K562 (cell line): ENCODE data around the gene ARID5B. TPM values are rescaled to one million over a fixed set of nuclear protein-coding genes. Genes with fewer than 3 reads are reported as not detected.

Source experiments
- ATAC-seq: fragments of 200-7000 bp; cut with Tn5 transposase; 3 replicates; pipeline ENCODE4 v1.9.1; 2020; ENCODE audit warnings: moderate library complexity
- BruUV-seq: library from RNA; stranded (reverse); fragments of 400-500 nt; replicated peaks from 2 replicates; lab custom pipeline; 2021; lab: Mats Ljungman, UMichigan
- CTCF ChIA-PET: fragments of 300-600 bp; formaldehyde crosslinking; extraction: SDS; loops from one replicate; lab custom pipeline; 2021; ENCODE audit warnings: low intra/inter-chr PET ratio; lab: Yijun Ruan, JAX
- POLR2A ChIA-PET: fragments of 300-600, 350-650 bp; sonication (Branson Sonifier 250); formaldehyde crosslinking; extraction: SDS; loops from one replicate; lab custom pipeline; 2021; ENCODE audit warnings: antibody characterized with exemption, inconsistent platforms; lab: Yijun Ruan, JAX
- DNase-seq, 4 experiments: peaks; one replicate each; pipeline versions ENCODE4 v3.0.0 to v3.0.0-alpha.2; 2011 to 2018; ENCODE audit warnings: low spot score in 3 of 4, mixed read lengths in 3 of 4; ENCODE audit errors: extremely low read depth in 1 of 4
- FAIRE-seq: peaks from 2 replicates; lab custom pipeline; 2011; peaks lifted over from hg19 to GRCh38; lab: Jason Lieb, UNC
- H2AFZ ChIP-seq: 2 replicates; pipeline ENCODE4 v1.6.0; 2011; ENCODE audit warnings: low read depth, low read length, control low read depth, inconsistent platforms
- H3K27ac ChIP-seq: fragments of 200-600 bp; 3 replicates; pipeline ENCODE4 v1.8.0; 2011; ENCODE audit warnings: low read depth, mild to moderate bottlenecking, control low read depth, inconsistent platforms, low read length, moderate library complexity, mixed read lengths; ENCODE audit errors: extremely low read depth
- H3K27me3 ChIP-seq, 2 experiments: fragments of 300-600 bp in 1 of 2; 2 replicates in 1 of 2; 3 replicates in 1 of 2; pipeline versions ENCODE4 v1.6.0 to v1.8.0; 2011; ENCODE audit warnings: inconsistent platforms in 2 of 2, low read length in 2 of 2, mild to moderate bottlenecking in 1 of 2, mixed read lengths in 1 of 2, moderate library complexity in 1 of 2; ENCODE audit not compliant: control insufficient read depth in 2 of 2, insufficient read depth in 2 of 2
- H3K36me3 ChIP-seq: fragments of 300-600 bp; 3 replicates; pipeline ENCODE4 v1.8.0; 2011; ENCODE audit warnings: mild to moderate bottlenecking, low read length, inconsistent platforms; ENCODE audit not compliant: control insufficient read depth, insufficient read depth
- H3K4me1 ChIP-seq, 2 experiments: fragments of 200-600 bp in 1 of 2; replicated peaks in 1 of 2; 2 replicates in 1 of 2; 3 replicates in 1 of 2; pipeline versions ENCODE4 v1.5.1 to v1.8.0; 2011; ENCODE audit warnings: inconsistent platforms in 2 of 2, low read length in 2 of 2, mild to moderate bottlenecking in 1 of 2, mixed read lengths in 1 of 2, moderate library complexity in 1 of 2; ENCODE audit not compliant: control insufficient read depth in 2 of 2, insufficient read depth in 2 of 2
- H3K4me2 ChIP-seq: 2 replicates; pipeline ENCODE4 v1.6.1; 2011; ENCODE audit warnings: low read length, control low read depth, inconsistent platforms, mixed read lengths; ENCODE audit not compliant: insufficient read depth
- H3K4me3 ChIP-seq: fragments of 200-600 bp; sonication (generic), shearing (Covaris generic); 2 replicates; pipeline ENCODE4 v1.5.1; 2016; ENCODE audit warnings: control low read depth, inconsistent platforms
- H3K79me2 ChIP-seq: fragments of 200-600 bp; 3 replicates; pipeline ENCODE4 v1.8.0; 2011; ENCODE audit warnings: low read length, inconsistent platforms; ENCODE audit not compliant: control insufficient read depth, insufficient read depth
- H3K9ac ChIP-seq, 2 experiments: 2 replicates each; pipeline versions ENCODE4 v1.6.0 to v1.6.1; 2011; ENCODE audit warnings: low read depth in 2 of 2, low read length in 2 of 2, control low read depth in 1 of 2, inconsistent platforms in 1 of 2, mild to moderate bottlenecking in 1 of 2, mixed read lengths in 1 of 2; ENCODE audit not compliant: insufficient read depth in 1 of 2
- H3K9me1 ChIP-seq: one replicate; pipeline ENCODE4 v1.6.0; 2011; ENCODE audit warnings: inconsistent platforms, mild to moderate bottlenecking, low read length, moderate library complexity; ENCODE audit not compliant: control insufficient read depth, insufficient read depth
- H3K9me3 ChIP-seq: replicated peaks from 2 replicates; pipeline ENCODE4 v1.5.1; 2011; ENCODE audit warnings: low read depth, low read length, inconsistent platforms; ENCODE audit not compliant: control insufficient read depth, insufficient read depth
- H4K20me1 ChIP-seq: replicated peaks from 2 replicates; pipeline ENCODE4 v1.6.1; 2011; ENCODE audit warnings: low read length, inconsistent platforms, mixed read lengths; ENCODE audit not compliant: control insufficient read depth, insufficient read depth
- CHCHD3 ChIP-seq: fragments of 250-450 bp; sonication (Bioruptor Pico); IDR thresholded peaks from 2 replicates; pipeline ENCODE4 v2.1.2; 2022; ENCODE audit warnings: mild to moderate bottlenecking
- CREM ChIP-seq: IDR thresholded peaks from 2 replicates; pipeline ENCODE4 v1.6.1; 2014; ENCODE audit warnings: antibody characterized with exemption, low read depth
- ELF4 ChIP-seq: fragments of 450-650 bp; formaldehyde crosslinking; IDR thresholded peaks from 2 replicates; pipeline ENCODE4 v1.4.0; 2022; ENCODE audit warnings: missing genetic modification characterization
- MEF2A ChIP-seq: IDR thresholded peaks from 2 replicates; pipeline ENCODE4 v1.6.1; 2011; ENCODE audit warnings: low read depth, mild to moderate bottlenecking, low read length, moderate library complexity; ENCODE audit not compliant: control insufficient read depth
- MYBL2 ChIP-seq, 2 experiments: fragments of 450-650 bp in 1 of 2; sonication (generic) in 1 of 2; formaldehyde crosslinking in 1 of 2; IDR thresholded peaks; 2 replicates each; pipeline versions ENCODE4 v1.6.1 to v1.8.1; 2017 to 2022; ENCODE audit warnings: borderline replicate concordance in 1 of 2, inconsistent platforms in 1 of 2, low read depth in 1 of 2, mild to moderate bottlenecking in 1 of 2, missing genetic modification reagents in 1 of 2, moderate library complexity in 1 of 2
- PPARD ChIP-seq: fragments of 250-450 bp; sonication (Bioruptor Pico); IDR thresholded peaks from 2 replicates; pipeline ENCODE4 v1.8.0; 2022; ENCODE audit warnings: inconsistent platforms, mild to moderate bottlenecking, moderate library complexity
- PURB ChIP-seq: sonication (generic); formaldehyde crosslinking; IDR thresholded peaks from 2 replicates; pipeline ENCODE4 v1.9.0; 2021; ENCODE audit warnings: low read depth, mild to moderate bottlenecking, missing genetic modification reagents
- SMARCA4 ChIP-seq: fragments of 450-650 bp; IDR thresholded peaks from 2 replicates; pipeline ENCODE4 v1.6.1; 2016
- SPI1 ChIP-seq: IDR thresholded peaks from 2 replicates; pipeline ENCODE4 v1.6.1; 2011; ENCODE audit warnings: low read depth, low read length, control low read depth, borderline replicate concordance
- SRF ChIP-seq, 2 experiments: fragments of 250-450, 450-650 bp in 1 of 2; sonication (Bioruptor Pico) in 1 of 2; sonication (generic) in 1 of 2; formaldehyde crosslinking; IDR thresholded peaks; 2 replicates each; pipeline versions ENCODE4 v1.5.0 to v1.5.1; 2020 to 2022; ENCODE audit warnings: mild to moderate bottlenecking in 1 of 2, missing genetic modification reagents in 1 of 2
- YY1 ChIP-seq, 3 experiments: IDR thresholded peaks; 2 replicates each; pipeline ENCODE4 v1.6.1; 2011; ENCODE audit warnings: low read length in 2 of 3, mild to moderate bottlenecking in 2 of 3, moderate library complexity in 2 of 3, borderline replicate concordance in 1 of 3, control low read depth in 1 of 3, low read depth in 1 of 3; ENCODE audit not compliant: insufficient read depth in 3 of 3, insufficient replicate concordance in 2 of 3, control insufficient read depth in 1 of 3, insufficient read length in 1 of 3; ENCODE audit errors: extremely low read depth in 1 of 3
- ZNF143 ChIP-seq: sonication (generic); formaldehyde crosslinking; IDR thresholded peaks from 2 replicates; pipeline ENCODE4 v1.9.0; 2022; ENCODE audit warnings: mild to moderate bottlenecking, missing genetic modification reagents
- ZNF41 ChIP-seq: fragments of 250-450 bp; sonication (Bioruptor Pico); conservative IDR thresholded peaks from 2 replicates; pipeline ENCODE4 v1.4.0; 2020; ENCODE audit warnings: mild to moderate bottlenecking
- ZNF445 ChIP-seq: fragments of 250-450 bp; sonication (Bioruptor Pico); IDR thresholded peaks from 2 replicates; pipeline ENCODE4 v1.4.0; 2020; ENCODE audit warnings: low read depth, mild to moderate bottlenecking, moderate library complexity
- WGBS: fragments of 100-300 bp; shearing (Covaris generic); methylation state at CpG from one replicate; pipeline ENCODE4 v1.1.6; 2016; ENCODE audit warnings: low coverage, mixed read lengths; ENCODE audit not compliant: insufficient coverage; ENCODE audit errors: missing lambda C conversion rate; 5-methylcytosine and 5-hydroxymethylcytosine counted together
- in situ Hi-C: fragments of 300-500 bp; cut with MboI; formaldehyde crosslinking; loops from 4 replicates; pipeline ENCODE4 v1.15.0; 2018; ENCODE audit warnings: inconsistent platforms, mixed read lengths
- intact Hi-C: fragments of 100-400 bp; cut with micrococcal nuclease; formaldehyde crosslinking; loops from 2 replicates; pipeline ENCODE4 v1.14.2; 2022
- polyA plus RNA-seq, 8 experiments: library from polyadenylated mRNA; depleted of rRNA in 4 of 8; stranded (reverse) in 5 of 8; unstranded in 3 of 8; fragments of >200 nt; fragmentation: Nextera tagmentation in 2 of 8; fragmentation: Illumina TruSeq in 1 of 8; extraction: Ambion mirVana in 2 of 8; extraction: Trizol in 1 of 8; gene quantifications; 2 replicates each; pipeline versions ENCODE4 v1.2.1 to v1.2.3, GENCODE V29; 2011 to 2014; ENCODE audit warnings: inconsistent platforms in 1 of 8, missing spikeins in 1 of 8
- total RNA-seq, 7 experiments: library from RNA; depleted of rRNA in 6 of 7; stranded (reverse); fragments of >200 nt in 6 of 7; fragmentation: Illumina TruSeq in 2 of 7; extraction: Trizol in 2 of 7; gene quantifications; 2 replicates each; pipeline versions ENCODE4 v1.2.1 to v1.2.3, GENCODE V29; 2011 to 2021; ENCODE audit warnings: low replicate concordance in 1 of 7

Gene ARID5B
- total and polyA plus RNA-seq, 9 of the 15 experiments (the other 6 are each of a cell fraction or from before 2014, with no cell fraction given) = 0.48 to 1.6 (median 0.80) TPM

- TF ChIP-seq CREM (no peak), SPI1 (peak; percentile 34; the same call in 1 of the 2 replicates)
- 2% methylated on average over 3 of the region's 3 CpGs for WGBS
- Histone ChIP-seq H3K9me1 (no peaks in the 10 kb centered on the region), H4K20me1 (no peaks in the 10 kb centered on the region), H3K9ac (no peak overlapping the region), H3K79me2 (no peaks in the 10 kb centered on the region), H3K9me3 (no peaks in the 10 kb centered on the region), H3K36me3 (no peaks in the 10 kb centered on the region), H2AFZ (no peak overlapping the region), H3K4me2 (no peak overlapping the region), H3K4me3 (no peak overlapping the region), H3K27me3 (peaks cover 0 to 25% of the 10 kb centered on the region in 2 experiments; a peak in 2 of 5 replicates), H3K4me1 (no peaks in the 10 kb centered on the region; a peak in 2 of 5 replicates), H3K27ac (no peak overlapping the region)
- POLR2A ChIA-PET = no interaction called here
- DNase-seq (no peak), ATAC-seq (no peak), FAIRE-seq (no peak)
- CTCF ChIA-PET = no interaction called here
- BruUV-seq = no TSS peak
- in situ Hi-C loops = no loop called here
- intact Hi-C loops = no loop called here
These were observed 197.8 kb downstream of the ARID5B start for GRCh38 chr10:62099299-62099698.

- Histone ChIP-seq H3K4me1 (no peaks in the 10 kb centered on the region; a peak in 1 of 5 replicates), H2AFZ (no peak overlapping the region), H3K27ac (no peak overlapping the region), H3K9ac (no peak overlapping the region), H3K9me1 (no peaks in the 10 kb centered on the region), H4K20me1 (no peaks in the 10 kb centered on the region), H3K27me3 (peaks cover 4 to 14% of the 10 kb centered on the region in 2 experiments; a peak in 3 of 5 replicates), H3K4me3 (no peak overlapping the region), H3K9me3 (no peaks in the 10 kb centered on the region), H3K36me3 (no peaks in the 10 kb centered on the region), H3K79me2 (no peaks in the 10 kb centered on the region), H3K4me2 (no peak overlapping the region)
- intact Hi-C loops = no loop called here
- in situ Hi-C loops = loop anchor here (25.0 kb wide), 1 partner anchor 1658 kb away; no protein-coding TSS in a partner anchor
- BruUV-seq = no TSS peak
- no peak for FAIRE-seq
- POLR2A ChIA-PET = interaction anchor here (1.7 kb wide), 1 partner anchor 12 kb away, joined by 5 read pairs; no protein-coding TSS in a partner anchor
- no peak for DNase-seq
- WGBS = 6% methylated on average over 9 of the region's 9 CpGs
- ATAC-seq = no peak
- CTCF ChIA-PET = no interaction called here
- no peak for TF ChIP-seq ZNF445
- no peak for TF ChIP-seq ELF4 (CRISPR knock-in tag)
- TF ChIP-seq PURB (CRISPR knock-in tag) = no peak
- no peak for TF ChIP-seq ZNF143
- TF ChIP-seq MEF2A = no peak
- TF ChIP-seq PPARD (CRISPR knock-in tag) = no peak
- no peak for TF ChIP-seq SMARCA4
- no peak for TF ChIP-seq SRF (CRISPR knock-in tag; IDR thresholded peaks at IDR 0.05)
- no peak for TF ChIP-seq ZNF41 (CRISPR knock-in tag)
- TF ChIP-seq CHCHD3 = no peak
- no peak for TF ChIP-seq MYBL2 (IDR thresholded peaks at IDR 0.05; ENCODE audit: low read depth)
- TF ChIP-seq MYBL2 (CRISPR knock-in tag; IDR thresholded peaks at IDR 0.05; ENCODE audit: borderline replicate concordance) = no peak
- TF ChIP-seq YY1 (IDR thresholded peaks at IDR 0.05; ENCODE audit: borderline replicate concordance in 1 of 3, control insufficient read depth in 1 of 3, extremely low read depth in 1 of 3, insufficient read depth in 3 of 3, insufficient read length in 1 of 3, insufficient replicate concordance in 2 of 3, low read depth in 1 of 3, low read length in 2 of 3) = no peak
These were observed 202.4 kb downstream of the ARID5B start for GRCh38 chr10:62103857-62104256.
